NCI-H2081 treated with DMSO at 0.1 percent for 48 hours (cell line): Measurements from ENCODE around the gene IRF2BP2.

Source experiments
- DNase-seq: peaks from one replicate; lab custom pipeline; 2025; lab: John Stamatoyannopoulos, UW

IRF2BP2 gene

GRCh38 chr1:234583755-234584419, 26.1 kb downstream of the IRF2BP2 start:
- DNase-seq = no peak

DNA sequence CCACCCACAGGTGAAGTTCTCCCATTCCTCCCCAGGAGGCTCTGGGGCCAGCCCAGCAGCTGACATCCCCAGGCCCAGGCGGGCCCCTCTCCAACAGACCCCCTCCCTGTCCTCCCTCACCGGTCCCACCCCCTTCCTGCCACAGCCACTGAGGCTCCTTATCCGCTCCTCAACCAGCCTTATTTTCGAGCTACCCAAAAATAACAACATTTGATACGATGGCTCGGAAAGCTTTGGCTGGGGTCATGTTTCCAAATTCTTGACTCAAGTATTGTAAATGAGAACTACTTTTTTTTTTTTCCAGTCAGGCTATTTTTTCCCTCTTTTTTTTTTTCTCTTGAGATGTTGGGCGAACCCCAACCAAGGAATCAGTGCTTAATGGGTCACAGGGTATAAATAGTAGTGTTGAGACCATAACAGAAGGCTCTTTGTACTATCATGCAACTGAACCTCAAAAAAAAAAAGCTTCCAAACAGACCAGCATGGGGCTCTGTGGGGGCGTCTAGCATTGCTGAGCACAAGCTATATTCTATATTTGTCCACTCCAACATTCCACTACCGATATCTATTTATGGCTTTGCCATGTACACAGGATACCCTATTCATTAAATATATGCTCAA, 27.2 kb downstream of the IRF2BP2 start:
- no peak for DNase-seq

GRCh38 chr1:234582186-234582585, 27.8 kb downstream of the IRF2BP2 start:
- DNase-seq = no peak

GRCh38 chr1:234581063-234581714, 28.8 kb downstream of the IRF2BP2 start:
- no peak for DNase-seq

- no peak for DNase-seq
These were observed 30.0 kb downstream of the IRF2BP2 start for GRCh38 chr1:234579967-234580366.

DNA sequence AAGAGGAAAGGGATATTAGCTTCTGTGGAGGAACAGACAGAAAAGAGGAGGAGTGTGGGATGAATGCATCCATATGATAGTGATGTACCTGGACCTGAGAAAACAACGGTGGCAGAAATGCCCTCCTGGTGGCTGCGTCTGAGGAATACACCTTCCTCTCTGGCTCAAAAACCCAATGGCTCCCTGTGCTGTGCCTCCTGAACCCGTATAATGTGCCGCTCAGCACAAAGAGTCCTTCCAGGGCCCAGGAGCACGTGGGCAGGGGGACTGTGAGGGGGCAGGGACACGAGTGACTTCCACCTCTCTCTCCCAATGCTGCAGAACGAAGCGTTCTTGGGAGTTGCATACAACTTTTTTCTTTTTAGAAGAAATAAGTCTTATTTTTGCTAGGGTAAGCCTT, 31.2 kb downstream of the IRF2BP2 start:
- no peak for DNase-seq

- DNase-seq = no peak
These were observed 31.9 kb downstream of the IRF2BP2 start for GRCh38 chr1:234578087-234578486.

DNA sequence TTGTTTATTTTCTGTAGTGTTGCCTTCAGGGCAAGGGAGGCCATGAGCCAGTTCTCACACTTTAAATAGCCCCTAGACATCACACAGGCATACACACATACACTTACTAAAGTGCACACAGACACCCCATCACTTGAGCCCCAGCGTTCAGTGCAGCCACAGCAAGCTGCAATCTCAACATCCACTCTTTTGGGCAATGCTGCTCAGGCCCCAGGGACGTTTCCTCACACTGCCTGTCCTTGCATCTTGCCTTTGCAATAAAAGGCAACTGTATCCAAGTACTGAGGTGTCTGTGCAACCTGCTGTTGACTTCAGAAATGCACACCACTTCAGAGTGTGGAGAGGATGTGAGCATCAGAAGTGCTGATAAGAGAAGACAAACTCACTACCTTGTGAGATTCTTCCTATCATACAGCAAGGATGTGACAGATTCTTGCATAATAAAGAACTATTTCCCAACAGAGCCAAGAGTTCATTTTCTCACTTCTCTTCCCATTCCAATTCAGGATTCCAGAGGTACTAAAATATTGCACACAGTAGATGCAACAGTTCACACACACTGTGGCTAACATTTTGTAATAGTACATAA, 36.2 kb downstream of the IRF2BP2 start:
- no peak for DNase-seq

GRCh38 chr1:234572966-234573365, 37.0 kb downstream of the IRF2BP2 start:
- DNase-seq = no peak

GRCh38 chr1:234571702-234572101, 38.3 kb downstream of the IRF2BP2 start:
- DNase-seq = no peak

DNA sequence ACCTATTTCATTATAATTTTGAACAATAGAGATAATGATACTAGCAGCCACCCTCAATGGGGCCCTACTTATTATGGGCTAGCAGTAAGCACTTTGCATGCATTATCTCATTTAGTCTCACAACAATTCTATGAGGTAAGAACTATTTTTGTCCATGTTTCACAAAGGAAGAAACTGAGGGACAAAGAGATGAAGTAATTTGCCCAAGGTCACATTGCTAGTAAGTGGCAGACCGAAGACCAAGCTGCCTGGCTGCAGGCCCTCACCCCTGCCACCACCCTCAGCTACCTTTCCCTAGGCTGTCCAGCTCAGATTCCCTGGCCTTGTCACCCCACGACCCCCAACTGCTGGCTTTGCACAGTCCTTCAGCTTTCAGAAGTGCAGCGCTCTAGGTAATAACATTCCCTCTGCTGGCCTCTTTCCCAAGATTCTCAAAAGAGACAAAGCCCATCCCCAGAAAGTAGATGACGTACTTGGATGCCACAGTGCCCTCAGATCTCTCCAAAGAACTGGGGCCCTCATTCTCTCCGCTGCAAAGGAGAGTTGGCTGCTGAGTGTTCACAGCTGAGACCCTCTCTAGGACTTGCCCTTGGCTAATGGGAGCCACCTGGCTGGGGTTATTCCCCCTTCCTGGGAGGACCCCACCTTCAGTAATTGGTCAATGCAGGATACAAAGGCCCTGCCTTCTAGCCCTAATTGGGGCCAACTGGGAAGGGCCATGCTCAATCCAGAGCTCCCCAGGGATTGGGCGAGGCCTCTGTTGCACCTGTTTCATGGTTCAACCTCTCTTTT, 39.5 kb downstream of the IRF2BP2 start:
- no peak for DNase-seq

DNA sequence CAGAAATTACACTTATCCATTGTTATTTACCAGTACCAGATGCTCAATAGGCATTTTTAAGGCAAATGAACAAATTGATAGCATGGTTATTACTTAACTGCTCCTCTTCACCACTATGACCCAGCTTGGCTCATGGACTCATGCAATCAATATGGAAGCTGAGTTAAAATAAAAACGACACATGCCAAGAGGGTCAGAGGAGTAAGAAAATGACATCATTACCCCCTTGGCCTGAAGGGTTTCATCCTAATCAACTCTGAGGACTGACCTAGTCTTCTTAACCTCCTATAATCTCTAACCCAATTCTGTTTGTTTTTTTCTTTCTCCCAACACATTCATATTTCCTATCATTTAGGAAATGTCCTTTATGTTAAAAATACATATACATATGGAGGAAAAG, 41.6 kb downstream of the IRF2BP2 start:
- DNase-seq = no peak

DNA sequence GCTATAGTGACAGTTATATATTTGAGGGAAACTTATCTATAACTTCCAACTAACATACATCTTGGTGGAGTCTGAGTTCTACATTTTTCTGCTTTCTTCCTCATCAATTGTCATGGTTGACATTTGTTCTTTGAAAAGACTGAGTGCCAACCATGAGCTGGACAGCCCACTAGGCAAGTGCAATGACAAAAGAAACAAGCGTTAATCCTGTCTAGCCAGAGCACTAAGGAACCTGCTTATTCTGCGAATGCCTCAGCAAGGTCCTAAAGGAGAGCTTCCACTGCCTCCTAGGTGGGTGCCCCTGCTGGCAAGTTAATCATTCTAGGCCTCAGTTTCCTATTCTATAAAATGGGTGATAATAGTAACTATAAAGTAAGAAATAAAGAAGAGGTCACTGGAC, 44.8 kb downstream of the IRF2BP2 start:
- no peak for DNase-seq

DNA sequence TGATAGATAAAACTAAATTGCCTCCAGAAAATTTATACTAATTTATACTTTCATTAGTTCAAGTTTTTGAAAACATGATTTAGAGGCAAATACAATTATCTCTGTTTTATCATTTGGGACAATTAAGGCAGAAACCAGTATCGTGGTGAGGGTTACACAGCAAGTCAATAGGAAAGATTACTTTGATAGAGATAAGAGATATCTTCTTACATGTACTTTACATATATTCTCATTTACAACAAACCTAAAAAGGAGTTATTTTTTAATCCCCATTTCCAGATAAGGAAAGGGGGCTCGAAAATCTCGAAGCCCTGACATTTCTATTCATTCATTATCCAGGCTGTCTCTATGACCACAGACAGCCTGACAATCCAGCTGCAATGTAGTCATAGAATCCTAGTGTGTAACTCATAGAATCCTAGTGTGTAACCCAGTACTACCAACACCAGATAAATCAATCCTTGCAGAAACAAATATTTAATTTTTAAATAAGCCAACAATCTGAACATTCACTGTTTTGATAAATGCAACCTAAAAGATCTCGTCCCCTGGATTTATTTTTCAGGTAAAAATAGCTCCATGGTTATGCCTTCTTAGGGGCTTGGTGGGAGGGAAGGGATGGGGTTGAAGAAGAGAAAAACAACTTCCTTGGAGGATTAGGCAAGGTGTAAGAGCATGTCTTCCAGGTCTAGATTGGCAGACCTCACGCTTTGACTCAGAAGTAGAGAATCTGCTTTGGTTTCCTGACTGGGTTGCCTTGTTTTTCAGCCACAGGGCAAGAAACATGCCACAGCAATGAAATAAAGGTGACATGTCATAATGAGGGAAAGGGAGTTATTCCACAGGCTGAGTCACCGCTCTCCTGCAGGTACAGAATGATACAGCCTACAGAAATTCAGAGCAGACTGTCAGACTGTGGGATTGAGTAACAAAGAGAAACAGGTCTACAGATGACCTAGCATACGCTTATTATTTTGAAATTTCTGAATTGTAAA, 45.6 kb downstream of the IRF2BP2 start:
- DNase-seq = no peak

DNA sequence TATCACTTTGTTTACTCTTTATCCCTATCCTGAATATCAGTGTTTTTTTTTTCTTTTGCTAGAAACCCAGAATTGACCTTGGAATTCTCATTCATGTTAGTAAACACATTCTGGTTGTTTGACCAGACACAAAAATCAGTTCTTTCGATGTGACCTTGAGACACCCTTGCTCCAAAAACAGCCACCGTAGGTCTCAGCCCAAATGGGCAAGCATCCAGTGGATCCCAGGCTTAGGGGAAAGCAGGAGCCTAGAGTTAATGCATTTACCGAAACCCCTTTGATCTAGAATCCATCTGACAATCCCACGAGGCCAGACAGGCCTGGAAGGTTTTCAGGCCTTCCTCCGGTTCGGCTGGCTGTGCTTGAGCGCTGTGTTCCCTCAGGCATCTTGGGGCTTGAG, 47.6 kb downstream of the IRF2BP2 start:
- no peak for DNase-seq

- no peak for DNase-seq
These were observed 48.7 kb downstream of the IRF2BP2 start for GRCh38 chr1:234561319-234561718.

DNA sequence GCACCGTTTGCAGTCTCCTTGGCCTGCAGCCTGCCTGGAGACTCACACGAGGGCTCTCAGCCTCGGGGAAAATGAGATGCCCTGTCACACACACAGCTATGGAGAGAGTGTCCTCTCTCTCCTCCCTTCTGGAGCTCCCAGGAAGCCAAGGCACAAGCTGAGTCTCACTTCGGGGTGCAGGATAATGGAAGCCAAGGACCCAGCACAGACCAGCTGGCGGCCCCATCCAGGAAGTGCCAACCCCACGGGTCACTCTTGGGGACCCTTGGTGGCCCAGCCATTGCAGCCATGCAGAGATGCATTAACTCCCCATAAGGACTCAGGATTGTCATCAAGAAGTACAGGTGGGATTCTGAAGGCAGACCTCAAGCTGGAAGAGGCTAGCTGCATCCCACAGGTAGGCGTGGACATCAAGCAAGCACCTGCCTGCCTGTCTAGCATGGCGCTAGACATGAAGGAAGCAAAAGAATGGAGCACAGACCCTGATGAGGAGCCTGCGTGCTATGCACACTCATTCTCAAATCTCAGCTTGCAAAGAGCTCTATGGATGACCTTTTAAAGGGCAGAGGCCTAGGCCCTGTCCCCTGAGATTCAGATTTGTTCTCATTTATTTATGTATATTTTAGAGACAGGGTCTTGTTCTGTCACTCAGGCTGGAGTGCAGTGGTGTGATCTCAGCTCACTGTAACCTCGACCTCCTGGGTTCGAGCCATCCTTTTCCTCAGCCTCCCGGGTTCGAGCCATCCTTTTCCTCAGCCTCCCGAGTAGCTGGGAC, 49.9 kb downstream of the IRF2BP2 start:
- DNase-seq = no peak

GRCh38 chr1:234559152-234559901, 50.7 kb downstream of the IRF2BP2 start:
- DNase-seq = no peak

DNA sequence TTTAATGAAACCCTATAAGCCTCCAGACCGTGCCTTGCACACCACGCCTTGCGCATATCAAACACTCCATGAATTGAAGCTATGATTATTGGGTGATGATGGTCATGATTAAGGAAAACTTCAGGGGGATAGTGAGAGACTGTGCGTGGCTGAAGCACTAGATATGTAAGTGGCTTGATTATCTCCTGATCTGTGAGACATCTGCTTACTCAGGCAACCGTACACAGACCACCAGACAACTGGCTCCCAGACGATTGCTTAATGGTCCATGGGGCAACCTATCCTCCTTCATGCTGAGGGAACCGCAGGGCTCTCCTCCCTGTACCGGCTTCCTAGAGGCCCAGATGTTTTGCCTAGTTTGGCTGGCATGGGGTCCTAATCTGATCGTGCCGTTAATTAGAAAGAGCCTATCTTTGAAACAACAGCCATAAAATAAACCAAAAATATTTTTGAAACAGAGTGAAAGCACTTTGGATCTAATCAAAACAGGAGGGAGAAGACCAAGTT, 51.6 kb downstream of the IRF2BP2 start:
- no peak for DNase-seq
